ENCODE results near the gene SLC22A5. TPM values are rescaled to one million over a fixed set of nuclear protein-coding genes. Genes with fewer than 3 reads are reported as not detected.
A peak's percentile ranks its signal among the peaks of the same experiment; 100 is the strongest.

Gene SLC22A5
- 16.1 and 19.4 TPM in 2 replicates for total RNA-seq (2014; rRNA removed; shearing (Covaris generic))
- polyA plus RNA-seq (2014; cell fraction: nucleus; rRNA removed): 21.6 and 31.2 TPM in 2 replicates

DNA sequence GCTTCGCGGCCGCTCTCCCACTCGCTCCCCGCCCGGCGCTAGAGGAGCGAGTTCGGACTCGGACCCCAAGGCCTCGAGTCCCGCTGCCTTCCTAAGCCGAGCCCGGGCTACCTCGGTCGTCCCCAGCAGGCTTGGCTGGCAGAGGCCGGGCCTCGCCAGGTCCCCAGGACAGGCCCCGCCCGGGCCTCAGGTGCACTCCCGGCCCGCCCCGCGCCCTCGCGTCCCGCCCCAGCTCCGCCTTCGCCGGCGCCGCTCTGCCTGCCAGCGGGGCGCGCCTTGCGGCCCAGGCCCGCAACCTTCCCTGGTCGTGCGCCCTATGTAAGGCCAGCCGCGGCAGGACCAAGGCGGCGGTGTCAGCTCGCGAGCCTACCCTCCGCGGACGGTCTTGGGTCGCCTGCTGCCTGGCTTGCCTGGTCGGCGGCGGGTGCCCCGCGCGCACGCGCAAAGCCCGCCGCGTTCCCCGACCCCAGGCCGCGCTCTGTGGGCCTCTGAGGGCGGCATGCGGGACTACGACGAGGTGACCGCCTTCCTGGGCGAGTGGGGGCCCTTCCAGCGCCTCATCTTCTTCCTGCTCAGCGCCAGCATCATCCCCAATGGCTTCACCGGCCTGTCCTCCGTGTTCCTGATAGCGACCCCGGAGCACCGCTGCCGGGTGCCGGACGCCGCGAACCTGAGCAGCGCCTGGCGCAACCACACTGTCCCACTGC is at the start of gene SLC22A5:
Gene SLC22A5, plus strand, starts transcription at position 237 of the 707 bp plus-strand sequence. Its CDS starts 263 bp downstream, at position 500.
- peak; percentile 32 for DNase-seq (ENCODE audit: extremely low read depth, low read depth)

- no peak for DNase-seq (ENCODE audit: extremely low read depth, low read depth)
Observed at GRCh38 chr5:132319975-132320374, 49.5 kb upstream of the SLC22A5 start.

DNA sequence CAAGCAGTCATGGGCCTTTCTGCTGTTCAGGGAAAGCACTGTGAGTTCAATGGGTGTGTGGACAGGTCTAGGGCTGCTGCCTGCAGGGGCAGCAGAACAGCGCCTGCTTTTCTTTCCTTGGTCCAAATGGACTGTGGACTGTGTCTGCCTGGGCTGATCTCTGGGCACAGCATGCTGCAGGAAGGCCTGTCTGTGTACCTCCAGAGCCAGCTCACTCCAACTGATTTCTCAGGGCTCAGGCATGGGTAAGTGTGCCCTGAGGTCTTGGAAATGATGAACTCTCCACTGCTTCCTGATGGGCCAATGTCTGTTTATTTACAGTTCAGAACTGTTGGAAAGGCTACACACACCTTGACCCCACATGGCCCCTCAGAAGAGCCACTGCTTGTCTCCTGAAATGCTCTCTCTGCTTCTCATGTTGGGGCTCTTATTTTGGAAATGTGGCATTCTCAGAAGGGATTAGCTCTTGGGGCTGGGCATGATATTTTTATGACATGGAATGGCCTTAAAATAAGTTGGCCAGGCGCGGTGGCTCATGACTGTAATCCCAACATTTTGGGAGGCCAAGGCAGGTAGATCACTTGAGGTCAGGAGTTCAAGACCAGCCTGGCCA is 48.3 kb upstream of the SLC22A5 start:
- no peak for DNase-seq (ENCODE audit: extremely low read depth, low read depth)

DNA sequence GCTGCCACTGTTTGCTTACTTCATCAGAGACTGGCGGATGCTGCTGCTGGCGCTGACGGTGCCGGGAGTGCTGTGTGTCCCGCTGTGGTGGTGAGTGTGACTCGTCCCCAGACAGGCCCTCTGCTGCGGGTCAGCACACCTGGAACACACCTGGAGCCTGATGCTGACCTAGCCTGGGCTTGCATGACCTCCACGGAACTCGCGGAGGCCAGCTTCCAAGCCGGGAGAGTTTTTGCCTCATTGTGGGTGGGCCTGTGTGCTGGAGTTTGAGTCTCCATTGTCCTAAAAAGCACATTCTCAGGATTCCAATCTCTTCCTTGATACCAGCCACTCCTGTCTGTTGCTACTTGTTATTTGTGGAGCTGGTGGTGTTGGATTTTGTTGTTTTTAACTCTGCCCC is 47.2 kb upstream of the SLC22A5 start:
- DNase-seq (ENCODE audit: extremely low read depth, low read depth): no peak

- no peak for DNase-seq (ENCODE audit: extremely low read depth, low read depth)
Observed at GRCh38 chr5:132323202-132323601, 46.3 kb upstream of the SLC22A5 start.

DNA sequence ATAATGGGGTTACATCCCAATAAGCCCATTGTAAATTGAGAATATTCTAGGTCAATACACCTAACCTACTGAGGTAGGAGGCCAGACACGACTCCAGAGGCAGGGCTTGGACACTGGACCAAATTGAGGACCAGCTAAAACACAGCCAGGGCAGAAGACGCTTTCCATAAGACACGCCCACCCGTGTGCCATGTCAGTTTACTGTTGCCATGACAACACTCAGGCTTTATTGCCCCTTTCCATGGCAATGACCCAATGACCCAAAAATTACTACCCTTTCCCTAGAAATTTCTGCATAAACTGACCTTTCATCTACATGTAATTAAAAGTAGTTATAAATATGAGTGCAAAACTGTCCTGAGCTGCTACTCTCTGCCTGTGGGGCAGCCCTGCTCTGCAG is 43.8 kb upstream of the SLC22A5 start:
- no peak for DNase-seq (ENCODE audit: extremely low read depth, low read depth)

GRCh38 chr5:132327252-132327955 is 42.1 kb upstream of the SLC22A5 start:
- DNase-seq (ENCODE audit: extremely low read depth, low read depth): no peak

DNA sequence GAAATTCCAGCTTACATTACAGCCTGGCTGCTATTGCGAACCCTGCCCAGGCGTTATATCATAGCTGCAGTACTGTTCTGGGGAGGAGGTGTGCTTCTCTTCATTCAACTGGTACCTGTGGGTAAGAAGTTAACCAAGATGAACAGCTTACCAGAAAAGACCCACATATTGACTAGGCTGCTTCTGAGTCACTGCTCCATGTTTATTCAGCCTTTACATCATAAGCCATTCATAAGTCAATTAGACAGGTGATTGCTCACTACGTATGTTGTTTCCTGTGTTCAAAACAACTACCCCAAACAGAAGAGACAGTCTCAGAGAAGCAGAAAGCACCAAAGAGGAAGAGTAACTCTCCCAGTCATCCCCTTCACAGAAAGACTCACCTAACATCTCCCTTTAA is 34.7 kb upstream of the SLC22A5 start:
- no peak for DNase-seq (ENCODE audit: extremely low read depth, low read depth)

DNA sequence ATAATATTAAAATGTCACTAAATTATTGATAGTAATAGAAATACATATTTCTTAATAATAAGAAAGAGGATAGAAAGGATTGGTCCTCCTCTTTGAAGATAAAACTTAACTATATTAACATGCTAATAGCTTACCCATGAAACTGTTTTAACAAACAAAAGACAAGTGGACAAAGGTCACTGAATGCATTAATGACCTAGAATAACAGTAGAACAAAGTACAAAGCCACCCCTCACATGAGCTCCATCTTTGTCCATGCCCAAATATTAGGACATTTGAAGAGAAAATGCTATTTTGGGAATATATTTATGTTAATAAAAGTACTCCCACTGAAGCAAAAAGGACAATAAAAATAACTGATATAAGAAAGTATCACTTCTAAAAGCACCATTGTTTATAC is 34.1 kb upstream of the SLC22A5 start:
- DNase-seq (ENCODE audit: extremely low read depth, low read depth): no peak

DNA sequence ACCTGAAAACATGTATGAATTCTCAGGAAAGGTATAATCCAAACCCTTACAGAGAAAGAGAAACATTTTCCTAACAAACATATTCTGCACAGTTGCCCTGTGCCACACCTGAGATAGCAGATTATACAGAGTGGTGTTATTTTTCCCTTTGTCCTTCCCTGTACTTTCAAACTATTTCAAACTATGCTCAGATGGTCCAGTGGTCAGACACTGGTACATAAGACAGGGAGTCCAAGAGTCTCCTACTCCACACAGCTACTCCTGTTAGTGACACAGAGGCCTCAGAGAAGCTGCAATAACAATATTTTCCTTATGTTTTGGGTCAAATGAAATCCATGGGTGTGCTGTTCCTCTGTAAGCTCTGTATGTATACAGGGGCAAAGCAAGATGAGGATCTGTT is 30.0 kb upstream of the SLC22A5 start:
- no peak for DNase-seq (ENCODE audit: extremely low read depth, low read depth)

DNA sequence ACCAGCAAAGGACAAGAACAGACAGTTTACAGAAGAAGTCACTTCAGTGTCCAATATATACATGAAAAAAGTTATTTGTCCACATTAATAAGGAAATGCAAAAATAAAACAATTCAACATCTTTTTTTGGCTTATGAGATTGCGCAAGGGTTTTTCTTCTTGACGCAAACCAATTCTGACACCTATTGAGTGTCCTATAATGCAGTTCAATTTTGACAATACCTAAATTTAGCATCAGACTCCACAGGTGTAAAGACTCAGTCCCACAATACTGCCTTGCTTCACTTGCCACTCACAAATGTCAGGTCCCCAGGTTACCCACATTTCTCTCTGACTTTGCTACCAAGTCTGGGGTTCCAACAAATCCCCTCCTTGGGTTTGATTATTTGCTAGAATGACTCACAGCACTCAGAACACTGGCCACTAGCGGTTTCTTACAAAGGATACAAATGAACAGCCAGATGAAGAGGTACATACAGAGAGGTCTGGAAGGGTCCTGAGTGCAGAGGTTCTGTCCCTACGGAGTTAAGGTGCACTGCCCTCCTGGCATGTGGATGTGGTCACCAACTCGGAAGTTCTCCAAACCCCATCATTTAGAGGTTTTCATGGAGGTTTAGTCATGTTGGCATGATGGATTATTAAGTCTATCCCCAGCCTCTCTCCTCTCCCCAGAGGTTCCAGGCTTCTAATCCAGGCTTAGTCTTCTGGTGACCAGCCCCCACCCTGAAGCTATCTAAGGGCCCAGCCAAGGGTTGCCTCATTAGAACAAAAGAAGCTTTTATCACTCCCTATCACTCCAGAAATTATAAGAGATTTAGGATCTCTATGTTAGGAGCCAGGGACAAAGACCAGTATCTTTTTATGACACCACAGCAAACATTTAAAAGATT is 27.0 kb upstream of the SLC22A5 start:
- no peak for DNase-seq (ENCODE audit: extremely low read depth, low read depth)

DNA sequence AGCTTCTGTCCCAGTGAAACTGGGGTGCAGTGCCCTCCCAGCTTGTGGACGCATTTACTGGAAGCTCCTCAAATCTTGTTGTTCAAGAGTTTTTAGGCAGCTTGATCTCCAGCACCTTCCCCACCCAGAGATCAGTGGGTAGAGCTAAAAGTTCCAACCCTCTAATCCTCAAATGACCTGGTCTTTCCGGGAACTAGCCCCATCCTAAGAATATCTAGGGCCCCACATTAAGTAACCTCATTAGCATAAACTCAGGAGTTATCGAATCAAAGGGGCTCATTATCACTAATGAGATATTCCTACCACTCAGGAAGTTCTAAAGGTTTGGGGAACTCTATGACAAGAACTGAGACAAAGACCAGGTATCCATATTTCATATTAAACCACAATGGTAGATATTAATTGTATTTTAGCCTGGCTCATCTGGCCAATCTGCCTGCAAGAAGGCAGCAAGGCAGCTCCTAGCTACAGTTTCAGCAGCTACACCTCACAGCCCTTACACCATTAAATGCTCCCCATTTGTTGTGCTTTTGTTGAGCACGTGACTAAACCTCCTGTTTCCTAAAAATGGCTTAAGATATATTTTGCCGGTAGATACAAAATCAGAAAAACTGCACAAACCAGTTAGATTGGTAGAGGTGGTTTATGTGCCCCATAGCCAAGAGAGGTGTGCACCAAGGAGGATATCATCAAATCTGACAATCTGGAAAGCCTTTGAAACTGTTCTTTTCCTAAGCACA is 24.6 kb upstream of the SLC22A5 start:
- DNase-seq (ENCODE audit: extremely low read depth, low read depth): no peak

DNA sequence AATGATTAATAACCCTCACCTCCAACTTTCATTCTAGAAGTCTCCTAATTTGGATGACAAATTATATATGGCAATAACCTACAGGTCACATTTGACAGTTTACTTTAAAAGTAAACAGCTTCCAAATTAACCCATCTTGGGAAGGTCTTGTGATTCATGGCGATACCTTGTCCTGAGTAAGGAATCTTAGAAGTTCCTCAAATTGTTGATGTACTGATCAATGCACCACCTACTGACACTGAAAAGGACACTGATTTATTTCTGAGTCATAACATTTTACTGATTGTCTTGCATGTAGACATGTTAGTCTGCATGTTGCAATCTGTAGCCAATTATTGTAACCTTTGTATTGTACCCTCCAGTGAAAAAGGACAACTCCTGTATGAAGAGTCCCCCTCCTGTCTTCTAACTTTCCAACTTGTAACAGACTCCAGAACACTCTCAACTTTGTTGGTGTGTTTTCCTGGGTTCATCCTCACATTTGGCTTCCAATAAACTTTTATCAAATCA is 16.0 kb upstream of the SLC22A5 start:
- no peak for DNase-seq (ENCODE audit: extremely low read depth, low read depth)

DNA sequence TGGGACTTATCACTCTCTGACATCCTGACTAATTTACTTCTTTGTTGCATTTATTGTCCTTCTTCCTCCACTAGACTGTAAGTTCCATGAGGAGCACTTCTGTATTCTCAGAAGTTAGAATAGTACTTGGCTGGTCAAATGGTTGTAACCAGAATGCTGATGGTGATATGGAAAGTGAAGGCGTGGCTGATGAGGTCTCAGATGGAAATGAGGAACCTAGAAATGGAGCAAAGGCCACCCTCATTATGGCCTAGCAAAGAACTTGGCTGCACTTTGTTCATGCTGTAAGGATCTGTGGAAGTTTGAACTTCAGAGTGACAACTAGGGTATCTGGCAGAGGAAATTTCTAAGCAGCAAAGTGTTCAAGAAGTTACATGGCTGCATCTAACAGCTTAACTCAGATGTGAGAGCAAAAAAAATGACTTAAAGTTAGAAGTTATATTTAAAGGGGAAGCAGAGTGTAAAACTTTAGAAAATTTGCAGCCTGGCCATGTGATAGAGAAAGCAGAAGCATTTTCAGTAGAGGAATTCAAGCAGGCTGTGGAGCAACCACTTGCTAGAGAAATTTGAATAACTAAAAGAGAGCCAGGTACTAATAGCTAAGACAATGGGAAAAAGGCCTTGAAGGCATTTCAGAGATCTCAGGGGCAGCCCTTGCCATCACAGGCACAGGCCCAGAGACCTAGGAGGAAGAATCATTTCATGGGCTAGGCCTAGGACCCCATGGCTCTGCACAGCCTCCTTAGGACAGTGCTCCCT is 14.9 kb upstream of the SLC22A5 start:
- no peak for DNase-seq (ENCODE audit: extremely low read depth, low read depth)

DNA sequence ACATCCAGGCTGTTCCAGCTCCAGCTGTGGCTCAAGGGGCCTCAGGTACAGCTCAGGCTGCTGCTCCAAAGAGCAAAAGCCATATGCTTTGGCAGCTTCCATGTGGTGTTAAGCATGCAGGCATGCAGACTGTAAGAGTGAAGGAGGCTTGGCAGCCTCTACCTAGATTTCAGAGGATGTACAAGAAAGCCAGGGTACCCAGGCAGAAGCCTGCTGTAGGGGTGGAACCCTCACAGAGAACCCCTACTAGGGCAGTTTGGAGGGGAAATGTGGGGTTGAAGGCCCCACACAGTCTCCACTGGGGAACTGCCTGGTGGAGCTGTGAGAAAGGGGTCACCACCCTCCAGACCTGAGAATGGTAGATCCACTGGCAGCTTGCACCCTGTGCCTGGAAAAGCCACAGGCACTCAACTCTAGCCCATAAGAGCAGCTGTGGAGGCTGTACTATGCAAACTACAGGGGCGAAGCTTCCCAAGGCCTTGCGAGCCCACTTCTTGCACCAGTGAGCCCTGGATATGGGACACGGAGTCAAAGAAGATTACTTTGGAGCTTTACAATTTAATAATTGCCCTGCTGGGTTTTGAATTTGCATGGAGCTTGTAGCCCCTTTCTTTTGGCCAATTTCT is 14.3 kb upstream of the SLC22A5 start:
- no peak for DNase-seq (ENCODE audit: extremely low read depth, low read depth)

DNA sequence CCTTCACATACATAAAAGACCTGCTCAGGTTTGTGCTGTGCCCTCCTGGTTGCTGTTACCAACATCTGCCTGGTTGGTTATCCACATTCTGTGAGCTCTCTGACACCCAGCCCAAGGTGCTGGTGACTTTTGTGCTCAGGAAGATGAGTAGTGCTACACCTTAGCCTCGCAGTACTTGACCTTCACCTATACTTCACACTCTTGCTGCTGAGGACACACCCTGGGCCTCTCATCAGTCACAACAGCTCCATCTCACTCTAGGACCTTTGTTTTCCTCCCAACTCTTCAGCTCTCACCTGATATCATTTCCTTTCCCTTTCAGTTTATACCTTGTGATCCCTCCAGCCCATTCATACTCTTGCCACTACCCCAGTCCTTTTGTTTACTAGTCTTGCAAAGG is 10.7 kb upstream of the SLC22A5 start:
- DNase-seq (ENCODE audit: extremely low read depth, low read depth): no peak

DNA sequence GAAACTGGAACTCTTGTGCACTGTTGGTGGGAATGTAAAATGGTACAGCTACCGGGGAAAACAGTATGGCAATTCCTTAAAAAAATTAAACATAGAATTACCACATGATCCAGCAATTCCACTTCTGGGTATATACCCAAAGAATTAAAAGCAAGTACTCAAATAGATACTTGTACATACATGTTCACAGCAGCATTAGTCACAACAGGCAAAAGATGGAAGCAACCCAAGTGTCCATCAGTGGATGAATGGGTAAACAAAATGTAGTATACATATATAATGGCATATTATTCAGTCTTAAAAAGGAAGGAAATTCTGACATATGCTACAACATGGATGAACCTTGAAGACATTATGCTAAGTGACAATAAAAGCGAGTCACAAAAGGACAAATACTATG is 7.4 kb upstream of the SLC22A5 start:
- no peak for DNase-seq (ENCODE audit: extremely low read depth, low read depth)

DNA sequence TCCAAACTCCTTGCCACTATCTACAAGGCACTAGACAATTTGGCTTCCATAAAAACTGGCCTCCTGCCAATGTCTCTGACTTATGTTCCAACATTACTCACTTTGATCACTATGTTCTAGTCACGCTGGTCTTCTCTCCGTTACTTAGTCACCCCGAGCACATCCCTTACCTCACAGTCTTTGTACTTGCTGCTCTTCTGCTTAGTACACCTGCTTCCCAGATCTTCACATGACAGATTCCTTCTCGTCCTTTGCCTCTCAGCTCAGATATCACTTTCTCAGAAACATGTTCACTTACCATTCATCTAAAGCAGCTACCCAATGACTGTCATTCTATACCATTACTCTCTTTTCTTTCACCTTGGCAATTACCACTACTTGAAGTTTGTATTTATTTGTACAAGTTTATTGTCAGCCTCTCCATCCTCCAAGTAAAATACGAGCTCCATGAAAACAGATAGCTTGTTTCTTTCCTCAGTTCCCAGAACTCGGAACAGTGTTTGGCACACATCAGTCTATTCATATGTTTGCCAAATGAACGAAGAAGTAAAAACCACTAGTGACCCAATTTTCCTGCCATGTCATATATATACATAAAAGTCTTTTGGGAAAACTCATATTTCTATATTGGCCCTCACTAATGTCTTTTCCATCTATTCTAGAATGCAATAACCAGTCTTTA is 5.9 kb upstream of the SLC22A5 start:
- peak; percentile 40 for DNase-seq (ENCODE audit: extremely low read depth, low read depth)

Measured in NCI-H460 (cell line).